ENCODE results near the gene CRTAC1. TPM values are rescaled to one million over a fixed set of nuclear protein-coding genes. Genes with fewer than 3 reads are reported as not detected.

CRTAC1 gene
- total RNA-seq, 1 donor = not detected

DNA sequence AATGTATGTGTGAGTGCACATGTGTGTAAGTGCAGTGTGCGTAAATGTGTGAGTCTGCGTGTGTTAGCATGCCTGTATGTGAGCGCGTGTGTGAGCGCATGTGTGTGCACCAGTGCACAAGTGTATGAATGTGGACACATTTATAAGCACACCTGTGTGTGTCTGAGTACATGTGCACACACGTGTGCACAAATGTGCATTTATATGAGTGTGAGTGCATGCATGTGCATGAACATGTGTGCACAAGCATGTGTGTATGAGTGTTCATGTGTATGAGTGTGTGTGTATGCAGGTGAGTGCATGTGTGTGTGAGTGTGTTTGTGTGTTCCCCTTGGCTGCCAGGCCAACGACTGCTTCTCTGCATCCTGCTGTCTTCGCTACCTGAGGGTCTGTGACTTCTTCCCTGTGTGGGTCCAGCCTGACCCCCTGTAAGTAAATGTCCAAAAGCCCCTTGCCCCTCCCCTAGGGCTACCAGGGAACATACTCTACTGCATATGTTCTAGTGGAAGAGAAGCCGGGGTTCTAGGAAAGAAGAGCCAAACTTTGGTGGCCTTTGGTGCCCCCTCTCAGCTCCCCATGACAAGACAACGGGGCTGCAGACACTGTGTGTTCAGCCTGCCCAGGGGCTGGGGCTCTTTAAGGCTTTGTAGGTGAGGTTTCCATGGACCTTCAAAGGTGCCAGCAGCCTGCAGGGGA, 163.7 kb downstream of the CRTAC1 start:
- peaks cover 26% of the 10 kb centered on the region for H3K27me3 ChIP-seq (ENCODE audit: insufficient read depth, low read length)
- TF ChIP-seq, protein P1, sequence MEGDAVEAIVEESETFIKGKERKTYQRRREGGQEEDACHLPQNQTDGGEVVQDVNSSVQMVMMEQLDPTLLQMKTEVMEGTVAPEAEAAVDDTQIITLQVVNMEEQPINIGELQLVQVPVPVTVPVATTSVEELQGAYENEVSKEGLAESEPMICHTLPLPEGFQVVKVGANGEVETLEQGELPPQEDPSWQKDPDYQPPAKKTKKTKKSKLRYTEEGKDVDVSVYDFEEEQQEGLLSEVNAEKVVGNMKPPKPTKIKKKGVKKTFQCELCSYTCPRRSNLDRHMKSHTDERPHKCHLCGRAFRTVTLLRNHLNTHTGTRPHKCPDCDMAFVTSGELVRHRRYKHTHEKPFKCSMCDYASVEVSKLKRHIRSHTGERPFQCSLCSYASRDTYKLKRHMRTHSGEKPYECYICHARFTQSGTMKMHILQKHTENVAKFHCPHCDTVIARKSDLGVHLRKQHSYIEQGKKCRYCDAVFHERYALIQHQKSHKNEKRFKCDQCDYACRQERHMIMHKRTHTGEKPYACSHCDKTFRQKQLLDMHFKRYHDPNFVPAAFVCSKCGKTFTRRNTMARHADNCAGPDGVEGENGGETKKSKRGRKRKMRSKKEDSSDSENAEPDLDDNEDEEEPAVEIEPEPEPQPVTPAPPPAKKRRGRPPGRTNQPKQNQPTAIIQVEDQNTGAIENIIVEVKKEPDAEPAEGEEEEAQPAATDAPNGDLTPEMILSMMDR (IDR thresholded peaks at IDR 0.05; ENCODE audit: extremely low read depth, low read depth, low read length) = no peak
- H3K4me3 ChIP-seq (ENCODE audit: insufficient read depth, low read length) = no peak overlapping the region
- H3K4me1 ChIP-seq (ENCODE audit: insufficient read depth, low read length) = peaks cover 8% of the 10 kb centered on the region
- peak; percentile 31 for DNase-seq (ENCODE audit: insufficient read length, low spot score, missing footprints)
- H3K36me3 ChIP-seq (ENCODE audit: insufficient read depth, low read length) = no peaks in the 10 kb centered on the region
- no peak overlapping the region for H3K27ac ChIP-seq (ENCODE audit: low read depth, low read length)
- no peak overlapping the region for H2AFZ ChIP-seq (ENCODE audit: low read length)
- H3K79me2 ChIP-seq (ENCODE audit: insufficient read depth, low read length) = no peaks in the 10 kb centered on the region
- no peaks in the 10 kb centered on the region for H3K9me3 ChIP-seq (ENCODE audit: low read depth, low read length)
- H3K4me2 ChIP-seq (ENCODE audit: insufficient read depth, low read length) = no peak overlapping the region
- H4K20me1 ChIP-seq (ENCODE audit: insufficient read depth, low read length) = no peaks in the 10 kb centered on the region

DNA sequence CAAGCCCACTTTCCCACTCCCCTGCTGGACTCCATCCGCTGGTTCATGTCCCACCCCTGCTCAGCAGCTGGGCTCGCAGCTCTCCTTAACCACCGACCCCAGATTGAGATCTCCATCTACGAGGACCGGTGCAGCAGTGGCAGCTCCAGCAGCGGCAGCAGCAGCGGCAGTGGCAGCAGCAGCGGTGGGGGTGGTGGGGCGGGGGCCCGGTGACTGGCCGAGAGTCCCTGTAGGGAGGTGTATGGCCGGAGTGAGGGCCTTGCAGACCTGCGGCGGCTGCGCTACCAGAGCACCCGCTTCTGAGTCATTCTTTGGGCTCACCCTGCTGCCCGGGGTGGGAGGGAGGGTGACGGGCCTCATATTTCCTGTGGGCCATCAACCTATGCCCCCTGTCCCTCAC, 164.9 kb downstream of the CRTAC1 start:
- no peak overlapping the region for H3K4me2 ChIP-seq (ENCODE audit: insufficient read depth, low read length)
- no peak overlapping the region for H2AFZ ChIP-seq (ENCODE audit: low read length)

DNA sequence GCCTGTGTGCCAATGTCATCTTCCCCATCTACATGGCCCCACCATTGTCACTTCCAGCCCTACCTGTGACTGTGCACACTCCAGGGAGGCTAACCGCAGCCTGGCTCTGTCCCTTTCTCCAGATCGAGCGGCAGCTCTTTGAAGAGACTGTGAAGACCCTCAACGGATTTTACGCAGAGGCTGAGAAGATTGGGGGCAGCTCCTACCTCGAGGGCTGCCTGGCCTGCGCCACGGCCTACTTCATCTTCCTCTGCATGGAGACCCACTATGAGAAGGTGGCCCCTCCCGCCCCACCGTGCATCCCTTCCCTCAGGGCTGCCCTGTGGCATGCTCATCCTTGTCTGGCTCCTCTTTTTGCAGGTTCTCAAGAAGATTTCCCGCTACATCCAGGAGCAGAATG, 166.6 kb downstream of the CRTAC1 start:
- H3K27me3 ChIP-seq (ENCODE audit: insufficient read depth, low read length) = peaks cover 13% of the 10 kb centered on the region
- no peaks in the 10 kb centered on the region for H3K79me2 ChIP-seq (ENCODE audit: insufficient read depth, low read length)
- H3K4me3 ChIP-seq (ENCODE audit: insufficient read depth, low read length) = no peak overlapping the region
- no peaks in the 10 kb centered on the region for H3K36me3 ChIP-seq (ENCODE audit: insufficient read depth, low read length)
- no peak overlapping the region for H3K4me2 ChIP-seq (ENCODE audit: insufficient read depth, low read length)
- no peak for DNase-seq (ENCODE audit: insufficient read length, low spot score, missing footprints)
- H2AFZ ChIP-seq (ENCODE audit: low read length) = no peak overlapping the region
- no peak overlapping the region for H3K27ac ChIP-seq (ENCODE audit: low read depth, low read length)
- peaks cover 1% of the 10 kb centered on the region for H3K4me1 ChIP-seq (ENCODE audit: insufficient read depth, low read length)
- TF ChIP-seq, protein P1 (IDR thresholded peaks at IDR 0.05; ENCODE audit: extremely low read depth, low read depth, low read length) = no peak
- H3K9me3 ChIP-seq (ENCODE audit: low read depth, low read length) = no peaks in the 10 kb centered on the region
- H4K20me1 ChIP-seq (ENCODE audit: insufficient read depth, low read length) = no peaks in the 10 kb centered on the region

More for the DNA sequence above, 164.9 kb downstream of the CRTAC1 start:
- Histone ChIP-seq H3K27ac (ENCODE audit: low read depth, low read length) (no peak overlapping the region), H3K9me3 (ENCODE audit: low read depth, low read length) (no peaks in the 10 kb centered on the region), H3K36me3 (ENCODE audit: insufficient read depth, low read length) (no peaks in the 10 kb centered on the region), H3K79me2 (ENCODE audit: insufficient read depth, low read length) (no peaks in the 10 kb centered on the region), H4K20me1 (ENCODE audit: insufficient read depth, low read length) (no peaks in the 10 kb centered on the region), H3K4me1 (ENCODE audit: insufficient read depth, low read length) (peaks cover 8% of the 10 kb centered on the region), H3K4me3 (ENCODE audit: insufficient read depth, low read length) (no peak overlapping the region), H3K27me3 (ENCODE audit: insufficient read depth, low read length) (peaks cover 14% of the 10 kb centered on the region)
- DNase-seq (ENCODE audit: insufficient read length, low spot score, missing footprints) = peak; percentile 68
- TF ChIP-seq, protein P1 (IDR thresholded peaks at IDR 0.05; ENCODE audit: extremely low read depth, low read depth, low read length) = no peak

DNA sequence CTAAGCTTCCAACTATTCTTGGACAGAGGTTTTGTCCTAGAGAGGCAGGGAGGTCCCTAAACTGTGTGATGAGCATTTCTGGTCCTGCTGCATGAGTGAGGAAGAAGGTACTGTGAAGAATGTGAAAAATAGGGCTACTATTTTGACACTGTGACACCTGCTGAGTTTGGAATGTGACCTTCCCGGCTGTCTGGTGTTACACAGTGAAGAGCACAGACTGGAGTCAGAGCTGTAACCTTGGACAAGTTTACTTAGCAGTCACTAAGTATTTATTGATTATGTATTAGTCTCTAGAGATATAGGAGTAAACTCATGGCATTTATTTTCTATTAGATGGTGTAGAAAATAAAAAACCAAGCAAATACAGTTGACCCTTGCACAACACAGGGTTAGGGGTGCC, 168.5 kb downstream of the CRTAC1 start:
- no peaks in the 10 kb centered on the region for H3K79me2 ChIP-seq (ENCODE audit: insufficient read depth, low read length)
- TF ChIP-seq, protein P1 (IDR thresholded peaks at IDR 0.05; ENCODE audit: extremely low read depth, low read depth, low read length) = no peak
- peaks cover 18% of the 10 kb centered on the region for H3K27me3 ChIP-seq (ENCODE audit: insufficient read depth, low read length)
- H4K20me1 ChIP-seq (ENCODE audit: insufficient read depth, low read length) = no peaks in the 10 kb centered on the region
- no peak overlapping the region for H3K27ac ChIP-seq (ENCODE audit: low read depth, low read length)
- no peaks in the 10 kb centered on the region for H3K4me1 ChIP-seq (ENCODE audit: insufficient read depth, low read length)
- H3K9me3 ChIP-seq (ENCODE audit: low read depth, low read length) = no peaks in the 10 kb centered on the region
- H3K36me3 ChIP-seq (ENCODE audit: insufficient read depth, low read length) = no peaks in the 10 kb centered on the region
- no peak overlapping the region for H2AFZ ChIP-seq (ENCODE audit: low read length)
- H3K4me3 ChIP-seq (ENCODE audit: insufficient read depth, low read length) = no peak overlapping the region
- no peak overlapping the region for H3K4me2 ChIP-seq (ENCODE audit: insufficient read depth, low read length)
- no peak for DNase-seq (ENCODE audit: insufficient read length, low spot score, missing footprints)

All from osteoblast (primary cell).